GM12864 (cell line): ENCODE measurements around the gene GATAD2B.
"Not testable (repeated sequence)": the region's sequence is repeated elsewhere in the genome, so short reads cannot be mapped to it uniquely, and the experiment has no call there.

Experiments
- DNase-seq: peaks from one replicate; pipeline ENCODE4 v3.0.0-alpha.2; 2011; ENCODE audit warnings: low read depth
- H3K4me3 ChIP-seq: 2 replicates; pipeline ENCODE4 v1.5.1; 2011; ENCODE audit warnings: mild to moderate bottlenecking, low read depth, low read length, control low read depth
- TF ChIP-seq, protein P1 (sequence below): IDR thresholded peaks from 2 replicates; pipeline ENCODE4 v1.5.1; 2011; ENCODE audit warnings: low read depth, mild to moderate bottlenecking, moderate library complexity, low read length, control low read depth, inconsistent platforms; ENCODE audit errors: missing control alignments

GATAD2B gene

GRCh38 chr1:153790313-153790965, 132.3 kb downstream of the GATAD2B start:
- no peak for DNase-seq
- TF ChIP-seq, protein P1, sequence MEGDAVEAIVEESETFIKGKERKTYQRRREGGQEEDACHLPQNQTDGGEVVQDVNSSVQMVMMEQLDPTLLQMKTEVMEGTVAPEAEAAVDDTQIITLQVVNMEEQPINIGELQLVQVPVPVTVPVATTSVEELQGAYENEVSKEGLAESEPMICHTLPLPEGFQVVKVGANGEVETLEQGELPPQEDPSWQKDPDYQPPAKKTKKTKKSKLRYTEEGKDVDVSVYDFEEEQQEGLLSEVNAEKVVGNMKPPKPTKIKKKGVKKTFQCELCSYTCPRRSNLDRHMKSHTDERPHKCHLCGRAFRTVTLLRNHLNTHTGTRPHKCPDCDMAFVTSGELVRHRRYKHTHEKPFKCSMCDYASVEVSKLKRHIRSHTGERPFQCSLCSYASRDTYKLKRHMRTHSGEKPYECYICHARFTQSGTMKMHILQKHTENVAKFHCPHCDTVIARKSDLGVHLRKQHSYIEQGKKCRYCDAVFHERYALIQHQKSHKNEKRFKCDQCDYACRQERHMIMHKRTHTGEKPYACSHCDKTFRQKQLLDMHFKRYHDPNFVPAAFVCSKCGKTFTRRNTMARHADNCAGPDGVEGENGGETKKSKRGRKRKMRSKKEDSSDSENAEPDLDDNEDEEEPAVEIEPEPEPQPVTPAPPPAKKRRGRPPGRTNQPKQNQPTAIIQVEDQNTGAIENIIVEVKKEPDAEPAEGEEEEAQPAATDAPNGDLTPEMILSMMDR: no peak
- H3K4me3 ChIP-seq: peak overlapping the region; percentile 28

DNA sequence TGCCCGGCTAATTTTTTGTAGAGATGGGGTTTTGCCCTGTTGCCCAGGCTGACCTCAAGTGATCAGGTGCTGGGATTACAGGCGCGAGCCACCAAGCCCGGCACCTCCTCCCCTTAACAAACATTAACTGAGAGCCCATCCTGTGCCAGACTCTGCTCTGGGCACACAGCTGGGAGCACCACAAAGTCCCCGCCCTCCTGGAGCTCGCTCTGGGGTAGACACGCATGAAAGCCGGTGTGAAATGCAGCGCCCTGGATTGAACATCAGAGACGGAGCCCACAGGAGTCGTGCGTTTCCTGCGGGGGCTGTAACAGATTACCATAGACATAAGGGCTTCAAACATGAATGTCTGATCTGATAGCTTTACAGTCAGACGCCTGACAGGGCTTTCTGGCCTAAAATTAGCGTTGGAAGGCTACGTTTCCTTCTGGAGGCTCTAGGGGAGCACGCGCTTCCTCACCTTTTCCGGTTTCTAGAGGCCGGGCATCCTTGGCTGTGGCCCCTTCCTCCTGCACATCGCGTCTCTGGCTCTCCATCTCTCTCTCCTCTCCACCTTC, 133.2 kb downstream of the GATAD2B start:
- DNase-seq: no peak
- TF ChIP-seq, protein P1: no peak
- no peak overlapping the region; the same call in 1 of the 2 replicates for H3K4me3 ChIP-seq

- DNase-seq: no peak
- no peak overlapping the region for H3K4me3 ChIP-seq
- TF ChIP-seq, protein P1: no peak
Observed at GRCh38 chr1:153786038-153786790, 136.6 kb downstream of the GATAD2B start.

DNA sequence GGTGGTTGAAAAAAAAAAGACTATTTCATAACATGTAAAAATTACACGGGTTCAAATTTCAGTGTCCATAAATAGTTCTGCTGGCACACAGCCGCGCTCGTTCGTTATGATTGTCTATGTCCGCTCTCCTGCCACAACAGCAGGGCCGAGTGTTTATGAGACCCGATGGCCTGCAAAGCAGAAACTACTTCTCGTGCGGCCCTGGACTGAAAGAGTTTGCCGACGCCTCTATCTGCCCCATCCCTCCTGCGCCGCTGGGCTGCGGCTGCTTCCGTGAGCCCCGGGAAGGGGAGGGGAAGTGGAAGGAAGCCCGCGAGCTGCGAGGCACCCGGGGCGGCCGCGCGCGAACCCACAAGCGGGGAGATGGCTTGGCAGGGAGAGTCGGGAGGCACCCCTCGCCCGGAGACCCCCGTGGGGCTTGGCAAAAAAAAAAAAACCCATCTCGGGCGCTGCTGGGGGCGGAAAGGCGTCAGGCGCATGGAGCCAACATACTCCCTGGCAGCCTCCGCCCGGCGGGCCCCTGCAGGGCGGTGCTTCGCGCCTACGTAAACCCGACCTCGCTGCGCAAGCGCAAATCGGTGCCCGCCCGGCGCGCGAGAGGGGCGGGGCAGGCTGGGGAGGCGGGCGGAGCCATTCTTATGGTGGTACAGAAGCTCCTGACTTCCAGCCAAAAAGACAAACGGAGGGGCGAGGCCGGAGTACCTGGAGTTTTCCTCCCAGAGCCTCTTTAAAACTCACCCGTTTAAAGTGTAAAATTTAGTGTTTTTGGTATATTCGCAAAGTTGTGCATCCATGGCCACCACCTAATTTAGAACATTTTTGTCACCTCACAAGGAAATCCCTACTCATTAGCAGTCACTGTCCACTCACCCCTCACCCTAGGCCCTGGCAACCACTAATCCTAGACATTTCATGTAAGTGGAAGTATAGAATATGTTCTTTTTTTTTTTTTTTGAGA, 139.3 kb downstream of the GATAD2B start:
- peak; percentile 70 for DNase-seq
- TF ChIP-seq, protein P1: no peak
- peak overlapping the region; percentile 60 for H3K4me3 ChIP-seq

GRCh38 chr1:153782648-153783047, 140.1 kb downstream of the GATAD2B start:
- not testable (repeated sequence) for H3K4me3 ChIP-seq, DNase-seq

GRCh38 chr1:153780551-153780950, 142.2 kb downstream of the GATAD2B start:
- DNase-seq: no peak
- TF ChIP-seq, protein P1: no peak
- no peak overlapping the region for H3K4me3 ChIP-seq
